Lower lobe of right lung (tissue), 2 donors: Measurements from ENCODE around the gene CYTH1. TPM values are rescaled to one million over a fixed set of nuclear protein-coding genes. Genes with fewer than 3 reads are reported as not detected.

Experiments
- ATAC-seq, 2 donors: fragments of 200-7000 bp; cut with Tn5 transposase; one replicate each; pipeline ENCODE4 v1.9.1; 2020 to 2022; ENCODE audit warnings: mild to moderate bottlenecking in 2 of 2, moderate library complexity in 2 of 2
- DNase-seq: peaks from one replicate; pipeline ENCODE4 v3.0.0-alpha.2; 2020
- H3K27ac ChIP-seq: fragments of 200-600 bp; one replicate; pipeline ENCODE4 v1.8.0; 2022
- H3K27me3 ChIP-seq: fragments of 200-600 bp; one replicate; pipeline ENCODE4 v1.8.0; 2022; ENCODE audit warnings: low read depth
- H3K36me3 ChIP-seq: fragments of 200-600 bp; one replicate; pipeline ENCODE4 v1.8.0; 2022; ENCODE audit warnings: mild to moderate bottlenecking
- H3K4me1 ChIP-seq: fragments of 200-600 bp; one replicate; pipeline ENCODE4 v1.8.0; 2022
- H3K4me3 ChIP-seq: fragments of 200-600 bp; one replicate; pipeline ENCODE4 v1.8.0; 2022; ENCODE audit warnings: mild to moderate bottlenecking
- H3K9me3 ChIP-seq: fragments of 200-600 bp; one replicate; pipeline ENCODE4 v1.8.0; 2022
- CTCF ChIP-seq: fragments of 200-600 bp; IDR thresholded peaks from one replicate; pipeline ENCODE4 v1.8.0; 2022; ENCODE audit warnings: antibody characterized with exemption, mild to moderate bottlenecking
- intact Hi-C: fragments of 100-400 bp; cut with DNase I; formaldehyde crosslinking; loops from one replicate; pipeline ENCODE4 v1.11.0; 2022
- total RNA-seq: library from RNA; stranded (reverse); fragmentation: NEBNext Ultra II Directional; extraction: Animal tissue kit (Norgen Biotek cat#: 25700); gene quantifications from one replicate; pipeline ENCODE4 v1.2.1, GENCODE V29; 2021
- donor health status: DM: no; HTN: yes; CAD: no; lungs with severe emphysema.

The CYTH1 gene
- total RNA-seq, 1 donor from 2014 or later, result 110 TPM

GRCh38 chr17:78817123-78817522 is 35.0 kb upstream of the CYTH1 start:
- ATAC-seq, result peak; percentile 37 to 50
- Histone ChIP-seq H3K36me3 (peaks cover 100% of the 10 kb centered on the region), H3K4me3 (no peak overlapping the region), H3K9me3 (no peaks in the 10 kb centered on the region), H3K27ac (no peak overlapping the region), H3K27me3 (no peaks in the 10 kb centered on the region), H3K4me1 (peaks cover 20% of the 10 kb centered on the region)
- no peak for DNase-seq
- intact Hi-C loops, result no loop called here
- no peak for TF ChIP-seq CTCF

GRCh38 chr17:78815696-78816095 is 33.6 kb upstream of the CYTH1 start:
- Histone ChIP-seq H3K27me3 (no peaks in the 10 kb centered on the region), H3K27ac (no peak overlapping the region), H3K9me3 (no peaks in the 10 kb centered on the region), H3K4me1 (peaks cover 20% of the 10 kb centered on the region), H3K4me3 (no peak overlapping the region), H3K36me3 (peaks cover 100% of the 10 kb centered on the region)
- intact Hi-C loops, result no loop called here
- no peak for ATAC-seq
- no peak for DNase-seq
- TF ChIP-seq CTCF, result no peak

- DNase-seq, result peak; percentile 24
- intact Hi-C loops, result no loop called here
Observed at GRCh38 chr17:78812855-78813254, 30.8 kb upstream of the CYTH1 start.

GRCh38 chr17:78808163-78808562 is 26.1 kb upstream of the CYTH1 start:
- Histone ChIP-seq H3K27ac (no peak overlapping the region), H3K4me1 (peaks cover 13% of the 10 kb centered on the region), H3K36me3 (peaks cover 97% of the 10 kb centered on the region), H3K4me3 (no peak overlapping the region), H3K9me3 (no peaks in the 10 kb centered on the region), H3K27me3 (no peaks in the 10 kb centered on the region)
- intact Hi-C loops, result no loop called here
- DNase-seq (no peak), ATAC-seq (no peak)
- TF ChIP-seq CTCF, result no peak

More at GRCh38 chr17:78812855-78813254, 30.8 kb upstream of the CYTH1 start:
- no peaks in the 10 kb centered on the region for H3K9me3 ChIP-seq
- H3K4me1 ChIP-seq, result peaks cover 2% of the 10 kb centered on the region
- H3K4me3 ChIP-seq, result no peak overlapping the region
- ATAC-seq, result no peak
- H3K36me3 ChIP-seq, result peaks cover 100% of the 10 kb centered on the region
- no peaks in the 10 kb centered on the region for H3K27me3 ChIP-seq
- no peak overlapping the region for H3K27ac ChIP-seq
- no peak for TF ChIP-seq CTCF

GRCh38 chr17:78806451-78806850 is 24.4 kb upstream of the CYTH1 start:
- intact Hi-C loops, result no loop called here
- DNase-seq, result no peak

More at GRCh38 chr17:78806451-78806850, 24.4 kb upstream of the CYTH1 start:
- H3K36me3 ChIP-seq, result peaks cover 95% of the 10 kb centered on the region
- no peak overlapping the region for H3K4me3 ChIP-seq
- H3K9me3 ChIP-seq, result no peaks in the 10 kb centered on the region
- peak; percentile 25 to 38 for ATAC-seq
- H3K27ac ChIP-seq, result no peak overlapping the region
- peaks cover 14% of the 10 kb centered on the region for H3K4me1 ChIP-seq
- no peak for TF ChIP-seq CTCF
- H3K27me3 ChIP-seq, result no peaks in the 10 kb centered on the region
